Liver (tissue), 9 donors: ENCODE results near the gene PNCK. TPM values are rescaled to one million over a fixed set of nuclear protein-coding genes. Genes with fewer than 3 reads are reported as not detected.

Experiments
- DNase-seq: peaks from one replicate; pipeline ENCODE4 v3.0.0-alpha.2; 2017; ENCODE audit warnings: low spot score
- H3K27ac ChIP-seq, 2 donors: one replicate each; pipeline ENCODE4 v1.7.0; 2013; ENCODE audit warnings: inconsistent platforms in 2 of 2, low read length in 2 of 2, control low read depth in 1 of 2, low read depth in 1 of 2, mild to moderate bottlenecking in 1 of 2
- H3K27me3 ChIP-seq, 4 donors: one replicate each; pipeline versions ENCODE4 v1.6.1 to v1.7.0; 2013; ENCODE audit warnings: low read length in 3 of 4, inconsistent platforms in 1 of 4, mild to moderate bottlenecking in 1 of 4, moderate library complexity in 1 of 4; ENCODE audit not compliant: control insufficient read depth in 4 of 4, insufficient read depth in 4 of 4
- H3K36me3 ChIP-seq, 4 donors: one replicate each; pipeline versions ENCODE4 v1.6.1 to v1.7.0; 2013; ENCODE audit warnings: low read length in 3 of 4, mild to moderate bottlenecking in 3 of 4, low read depth in 1 of 4, moderate library complexity in 1 of 4; ENCODE audit not compliant: control insufficient read depth in 4 of 4, insufficient read depth in 3 of 4
- H3K4me1 ChIP-seq, 4 donors: one replicate each; pipeline versions ENCODE4 v1.6.1 to v1.7.0; 2013; ENCODE audit warnings: low read length in 3 of 4, mild to moderate bottlenecking in 3 of 4, moderate library complexity in 1 of 4; ENCODE audit not compliant: control insufficient read depth in 4 of 4, insufficient read depth in 4 of 4
- H3K4me3 ChIP-seq, 3 donors: one replicate each; pipeline versions ENCODE4 v1.6.1 to v1.7.0; 2013; ENCODE audit warnings: low read length in 3 of 3, control low read depth in 1 of 3, low read depth in 1 of 3, mild to moderate bottlenecking in 1 of 3
- H3K9ac ChIP-seq, 2 donors: one replicate each; pipeline ENCODE4 v1.7.0; 2013; ENCODE audit warnings: low read length in 2 of 2, mild to moderate bottlenecking in 2 of 2, moderate library complexity in 2 of 2, control low read depth in 1 of 2, low read depth in 1 of 2
- H3K9me3 ChIP-seq, 4 donors: one replicate each; pipeline versions ENCODE4 v1.6.1 to v1.7.0; 2013; ENCODE audit warnings: low read length in 3 of 4; ENCODE audit not compliant: control insufficient read depth in 4 of 4
- EGR1 ChIP-seq, 2 donors: IDR thresholded peaks; 2 replicates each; pipeline ENCODE4 v1.6.1; 2016 to 2018; ENCODE audit warnings: antibody characterized with exemption in 2 of 2, low read depth in 2 of 2
- FOXA1 ChIP-seq: IDR thresholded peaks from 2 replicates; pipeline ENCODE4 v1.6.1; 2016; ENCODE audit warnings: antibody characterized with exemption
- FOXA2 ChIP-seq: IDR thresholded peaks from 2 replicates; pipeline ENCODE4 v1.6.1; 2016; ENCODE audit warnings: antibody characterized with exemption
- GABPA ChIP-seq, 2 donors: IDR thresholded peaks in 1 of 2; conservative IDR thresholded peaks in 1 of 2; 2 replicates each; pipeline ENCODE4 v1.6.1; 2016; ENCODE audit warnings: antibody characterized with exemption in 2 of 2, mild to moderate bottlenecking in 1 of 2, moderate library complexity in 1 of 2
- HNF4A ChIP-seq, 2 donors: conservative IDR thresholded peaks; 2 replicates each; pipeline ENCODE4 v1.6.1; 2016; ENCODE audit warnings: antibody characterized with exemption in 2 of 2, mild to moderate bottlenecking in 2 of 2
- HNF4G ChIP-seq: IDR thresholded peaks from 2 replicates; pipeline ENCODE4 v1.6.1; 2016; ENCODE audit warnings: antibody characterized with exemption
- JUND ChIP-seq, 2 donors: IDR thresholded peaks; 2 replicates each; pipeline ENCODE4 v1.6.1; 2016; ENCODE audit warnings: antibody characterized with exemption in 2 of 2
- NR2F2 ChIP-seq: IDR thresholded peaks from 2 replicates; pipeline ENCODE4 v1.6.1; 2016; ENCODE audit warnings: antibody characterized with exemption
- RAD21 ChIP-seq, 2 donors: IDR thresholded peaks; 2 replicates each; pipeline ENCODE4 v1.6.1; 2016; ENCODE audit warnings: antibody characterized with exemption in 2 of 2, mild to moderate bottlenecking in 2 of 2
- RXRA ChIP-seq, 2 donors: IDR thresholded peaks; 2 replicates each; pipeline ENCODE4 v1.6.1; 2017 to 2018; ENCODE audit warnings: antibody characterized with exemption in 2 of 2, mild to moderate bottlenecking in 1 of 2
- SP1 ChIP-seq: IDR thresholded peaks from 2 replicates; pipeline ENCODE4 v1.6.1; 2018; ENCODE audit warnings: antibody characterized with exemption, mild to moderate bottlenecking
- TAF1 ChIP-seq: conservative IDR thresholded peaks from 2 replicates; pipeline ENCODE4 v1.6.1; 2016; ENCODE audit warnings: antibody characterized with exemption, mild to moderate bottlenecking
- YY1 ChIP-seq: IDR thresholded peaks from 2 replicates; pipeline ENCODE4 v1.6.1; 2016; ENCODE audit warnings: antibody characterized with exemption, mild to moderate bottlenecking
- WGBS: extraction: QIAGEN DNeasy Blood & Tissue Kit; methylation state at CpG from one replicate; pipeline ENCODE4 v1.1.7; 2013; 5-methylcytosine and 5-hydroxymethylcytosine counted together
- polyA plus RNA-seq, 2 donors: library from polyadenylated mRNA; stranded (reverse) in 1 of 2; unstranded in 1 of 2; fragments of 200-250 nt in 1 of 2; fragments of >200 nt in 1 of 2; fragmentation: Nextera tagmentation in 1 of 2; extraction: Ambion mirVana in 1 of 2; gene quantifications; one replicate each; pipeline versions ENCODE4 v1.2.1 to v1.2.3, GENCODE V29; 2013 to 2015
- total RNA-seq, 2 donors: library from RNA; depleted of rRNA; stranded (reverse); fragments of >200 nt; gene quantifications; one replicate each; pipeline ENCODE4 v1.2.3, GENCODE V29; 2014
- TF ChIP-seq, protein P1 (sequence below): IDR thresholded peaks from 2 replicates; pipeline ENCODE4 v1.6.1; 2016; ENCODE audit warnings: antibody characterized with exemption
- TF ChIP-seq, protein P2 (sequence below): fragments of 150-350 bp; IDR thresholded peaks from 2 replicates; pipeline ENCODE4 v1.5.1; 2017; ENCODE audit warnings: improper control_type of control experiment, low read depth, low read length; ENCODE audit not compliant: missing input control
- TF ChIP-seq, protein P3 (sequence below): IDR thresholded peaks from 2 replicates; pipeline ENCODE4 v1.6.1; 2016; ENCODE audit warnings: antibody characterized with exemption
- TF ChIP-seq, protein P4 (sequence below): IDR thresholded peaks from 2 replicates; pipeline ENCODE4 v1.6.1; 2016; ENCODE audit warnings: antibody characterized with exemption, mild to moderate bottlenecking
- TF ChIP-seq, protein P5 (sequence below): IDR thresholded peaks from 2 replicates; pipeline ENCODE4 v1.6.1; 2016; ENCODE audit warnings: antibody characterized with exemption
- donor health status: healthy.
- donor health status: healthy.
- donor health status: healthy.
- donor health status: healthy.
- donor health status: healthy.

The PNCK gene
- total and polyA plus RNA-seq, 4 donors, result 0.02 to 0.17 TPM; not detected in 2

DNA sequence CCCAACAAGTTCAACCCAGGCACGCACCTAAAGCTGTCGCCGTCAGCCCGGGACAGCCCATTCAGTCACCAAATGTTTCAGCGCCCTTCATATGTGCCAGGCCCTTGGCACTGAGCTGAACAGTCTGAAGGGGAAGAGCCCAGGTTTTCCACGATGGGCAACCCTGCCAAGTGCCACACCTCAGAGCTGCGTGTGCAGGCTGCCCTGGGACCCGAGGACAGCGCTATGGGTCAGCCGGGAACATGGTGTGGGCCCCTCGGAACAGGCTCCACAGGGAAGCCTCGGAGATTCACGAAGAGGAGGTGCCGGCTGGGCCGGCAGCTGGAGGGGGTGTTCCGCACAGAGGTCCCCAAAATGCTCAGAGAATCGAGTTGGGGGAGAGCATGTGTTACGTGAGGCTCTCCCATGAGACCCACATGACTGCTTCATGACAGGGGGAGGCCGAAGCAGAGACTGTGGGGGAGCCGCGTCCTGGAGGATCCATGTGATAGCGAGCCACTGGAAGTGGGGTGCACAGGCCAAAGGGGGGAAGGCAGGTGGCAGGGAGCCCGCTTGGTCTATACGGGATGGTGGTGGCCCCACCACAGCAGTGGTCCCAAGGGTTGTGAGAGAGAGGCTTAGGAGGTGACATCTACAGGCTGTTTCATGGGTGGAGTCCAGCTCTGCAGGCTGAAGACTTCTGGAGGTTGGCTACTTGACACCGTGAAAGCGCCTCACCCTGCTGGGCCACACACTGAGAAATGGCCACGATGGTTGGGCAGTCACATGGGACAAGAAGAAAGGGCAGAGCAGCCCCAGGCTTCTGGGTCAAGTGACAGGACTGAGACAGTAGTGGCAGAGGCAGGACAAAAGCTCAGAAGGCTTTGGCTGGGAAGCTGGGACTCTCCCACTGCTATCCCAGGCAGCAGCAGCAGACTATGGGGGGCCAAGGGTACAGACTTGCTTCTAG is 36.4 kb upstream of the PNCK start (continued):
- TF ChIP-seq, protein P1, sequence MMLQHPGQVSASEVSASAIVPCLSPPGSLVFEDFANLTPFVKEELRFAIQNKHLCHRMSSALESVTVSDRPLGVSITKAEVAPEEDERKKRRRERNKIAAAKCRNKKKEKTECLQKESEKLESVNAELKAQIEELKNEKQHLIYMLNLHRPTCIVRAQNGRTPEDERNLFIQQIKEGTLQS, result no peak

DNA sequence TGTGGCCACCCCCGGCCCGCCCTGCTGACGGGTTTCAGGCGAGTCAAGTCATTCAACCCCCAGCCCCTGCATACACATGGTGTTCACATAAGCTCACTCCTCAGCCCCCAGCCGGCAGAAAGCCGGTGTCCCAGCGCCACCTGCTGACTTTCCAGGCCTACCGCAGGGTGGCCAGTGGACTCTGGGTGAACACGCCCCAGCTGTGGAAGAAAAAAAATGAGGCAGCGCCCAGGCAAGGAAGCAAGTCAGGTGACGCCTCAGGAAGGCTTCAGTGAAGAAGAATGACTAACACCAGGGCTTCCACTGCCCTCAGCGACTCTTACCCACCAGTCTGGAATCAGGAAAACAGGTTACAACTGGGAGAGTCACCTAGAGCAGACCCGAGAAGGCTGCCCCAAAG is 34.8 kb upstream of the PNCK start:
- Histone ChIP-seq H3K9ac (no peak overlapping the region), H3K27ac (no peak overlapping the region), H3K9me3 (no peaks in the 10 kb centered on the region), H3K4me3 (no peak overlapping the region), H3K4me1 (no peaks in the 10 kb centered on the region), H3K36me3 (peaks cover 2 to 22% (median 8%) of the 10 kb centered on the region in 4 donors), H3K27me3 (no peaks in the 10 kb centered on the region)
- peak; percentile 63 for DNase-seq
- TF ChIP-seq RAD21 (IDR thresholded peaks at IDR 0.05) (peak; percentile 51 to 75), EGR1 (IDR thresholded peaks at IDR 0.05; ENCODE audit: low read depth in 2 of 2) (no peak), TAF1 (no peak)
- TF ChIP-seq, protein P2, sequence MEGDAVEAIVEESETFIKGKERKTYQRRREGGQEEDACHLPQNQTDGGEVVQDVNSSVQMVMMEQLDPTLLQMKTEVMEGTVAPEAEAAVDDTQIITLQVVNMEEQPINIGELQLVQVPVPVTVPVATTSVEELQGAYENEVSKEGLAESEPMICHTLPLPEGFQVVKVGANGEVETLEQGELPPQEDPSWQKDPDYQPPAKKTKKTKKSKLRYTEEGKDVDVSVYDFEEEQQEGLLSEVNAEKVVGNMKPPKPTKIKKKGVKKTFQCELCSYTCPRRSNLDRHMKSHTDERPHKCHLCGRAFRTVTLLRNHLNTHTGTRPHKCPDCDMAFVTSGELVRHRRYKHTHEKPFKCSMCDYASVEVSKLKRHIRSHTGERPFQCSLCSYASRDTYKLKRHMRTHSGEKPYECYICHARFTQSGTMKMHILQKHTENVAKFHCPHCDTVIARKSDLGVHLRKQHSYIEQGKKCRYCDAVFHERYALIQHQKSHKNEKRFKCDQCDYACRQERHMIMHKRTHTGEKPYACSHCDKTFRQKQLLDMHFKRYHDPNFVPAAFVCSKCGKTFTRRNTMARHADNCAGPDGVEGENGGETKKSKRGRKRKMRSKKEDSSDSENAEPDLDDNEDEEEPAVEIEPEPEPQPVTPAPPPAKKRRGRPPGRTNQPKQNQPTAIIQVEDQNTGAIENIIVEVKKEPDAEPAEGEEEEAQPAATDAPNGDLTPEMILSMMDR, result peak; percentile 33
- TF ChIP-seq, protein P3, sequence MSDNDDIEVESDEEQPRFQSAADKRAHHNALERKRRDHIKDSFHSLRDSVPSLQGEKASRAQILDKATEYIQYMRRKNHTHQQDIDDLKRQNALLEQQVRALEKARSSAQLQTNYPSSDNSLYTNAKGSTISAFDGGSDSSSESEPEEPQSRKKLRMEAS, result no peak
- WGBS, result 58% methylated on average over 13 of the region's 13 CpGs

DNA sequence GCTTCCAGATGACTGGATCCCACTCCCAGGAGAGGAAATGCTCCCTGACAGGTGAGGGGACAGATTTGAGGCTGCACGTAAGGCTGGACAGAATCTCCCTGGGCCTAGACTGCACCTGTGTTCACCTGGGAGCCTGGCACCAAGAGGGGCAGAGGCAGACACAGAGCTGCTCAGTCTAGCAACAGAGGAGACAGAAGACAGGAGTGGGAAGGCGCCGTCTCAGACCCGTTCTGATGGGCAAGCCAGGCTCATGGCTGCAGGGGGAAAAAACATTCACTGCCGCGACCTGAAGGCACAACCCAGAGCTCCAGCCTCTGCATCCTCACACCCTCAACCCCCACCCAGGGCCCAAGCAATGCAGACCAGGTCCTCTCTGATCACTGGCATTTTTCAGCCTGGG is 33.8 kb upstream of the PNCK start:
- Histone ChIP-seq H3K4me1 (no peaks in the 10 kb centered on the region), H3K27me3 (no peaks in the 10 kb centered on the region), H3K9me3 (no peaks in the 10 kb centered on the region), H3K4me3 (no peak overlapping the region), H3K27ac (no peak overlapping the region), H3K9ac (no peak overlapping the region), H3K36me3 (peaks cover 3 to 22% (median 5%) of the 10 kb centered on the region in 4 donors)
- TF ChIP-seq HNF4G (no peak), SP1 (no peak), JUND (IDR thresholded peaks at IDR 0.05) (no peak), TAF1 (no peak), HNF4A (conservative IDR thresholded peaks at IDR 0.05) (no peak), GABPA (IDR thresholded peaks at IDR 0.05 in 1 of 2, conservative IDR thresholded peaks at IDR 0.05 in 1 of 2) (no peak), RXRA (IDR thresholded peaks at IDR 0.05) (no peak), YY1 (no peak), FOXA2 (no peak), FOXA1 (no peak), RAD21 (IDR thresholded peaks at IDR 0.05) (no peak), EGR1 (IDR thresholded peaks at IDR 0.05; ENCODE audit: low read depth in 2 of 2) (no peak), NR2F2 (no peak)
- TF ChIP-seq, protein P4, sequence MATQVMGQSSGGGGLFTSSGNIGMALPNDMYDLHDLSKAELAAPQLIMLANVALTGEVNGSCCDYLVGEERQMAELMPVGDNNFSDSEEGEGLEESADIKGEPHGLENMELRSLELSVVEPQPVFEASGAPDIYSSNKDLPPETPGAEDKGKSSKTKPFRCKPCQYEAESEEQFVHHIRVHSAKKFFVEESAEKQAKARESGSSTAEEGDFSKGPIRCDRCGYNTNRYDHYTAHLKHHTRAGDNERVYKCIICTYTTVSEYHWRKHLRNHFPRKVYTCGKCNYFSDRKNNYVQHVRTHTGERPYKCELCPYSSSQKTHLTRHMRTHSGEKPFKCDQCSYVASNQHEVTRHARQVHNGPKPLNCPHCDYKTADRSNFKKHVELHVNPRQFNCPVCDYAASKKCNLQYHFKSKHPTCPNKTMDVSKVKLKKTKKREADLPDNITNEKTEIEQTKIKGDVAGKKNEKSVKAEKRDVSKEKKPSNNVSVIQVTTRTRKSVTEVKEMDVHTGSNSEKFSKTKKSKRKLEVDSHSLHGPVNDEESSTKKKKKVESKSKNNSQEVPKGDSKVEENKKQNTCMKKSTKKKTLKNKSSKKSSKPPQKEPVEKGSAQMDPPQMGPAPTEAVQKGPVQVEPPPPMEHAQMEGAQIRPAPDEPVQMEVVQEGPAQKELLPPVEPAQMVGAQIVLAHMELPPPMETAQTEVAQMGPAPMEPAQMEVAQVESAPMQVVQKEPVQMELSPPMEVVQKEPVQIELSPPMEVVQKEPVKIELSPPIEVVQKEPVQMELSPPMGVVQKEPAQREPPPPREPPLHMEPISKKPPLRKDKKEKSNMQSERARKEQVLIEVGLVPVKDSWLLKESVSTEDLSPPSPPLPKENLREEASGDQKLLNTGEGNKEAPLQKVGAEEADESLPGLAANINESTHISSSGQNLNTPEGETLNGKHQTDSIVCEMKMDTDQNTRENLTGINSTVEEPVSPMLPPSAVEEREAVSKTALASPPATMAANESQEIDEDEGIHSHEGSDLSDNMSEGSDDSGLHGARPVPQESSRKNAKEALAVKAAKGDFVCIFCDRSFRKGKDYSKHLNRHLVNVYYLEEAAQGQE, result no peak
- TF ChIP-seq, protein P1, result no peak
- TF ChIP-seq, protein P2, result no peak
- TF ChIP-seq, protein P5, sequence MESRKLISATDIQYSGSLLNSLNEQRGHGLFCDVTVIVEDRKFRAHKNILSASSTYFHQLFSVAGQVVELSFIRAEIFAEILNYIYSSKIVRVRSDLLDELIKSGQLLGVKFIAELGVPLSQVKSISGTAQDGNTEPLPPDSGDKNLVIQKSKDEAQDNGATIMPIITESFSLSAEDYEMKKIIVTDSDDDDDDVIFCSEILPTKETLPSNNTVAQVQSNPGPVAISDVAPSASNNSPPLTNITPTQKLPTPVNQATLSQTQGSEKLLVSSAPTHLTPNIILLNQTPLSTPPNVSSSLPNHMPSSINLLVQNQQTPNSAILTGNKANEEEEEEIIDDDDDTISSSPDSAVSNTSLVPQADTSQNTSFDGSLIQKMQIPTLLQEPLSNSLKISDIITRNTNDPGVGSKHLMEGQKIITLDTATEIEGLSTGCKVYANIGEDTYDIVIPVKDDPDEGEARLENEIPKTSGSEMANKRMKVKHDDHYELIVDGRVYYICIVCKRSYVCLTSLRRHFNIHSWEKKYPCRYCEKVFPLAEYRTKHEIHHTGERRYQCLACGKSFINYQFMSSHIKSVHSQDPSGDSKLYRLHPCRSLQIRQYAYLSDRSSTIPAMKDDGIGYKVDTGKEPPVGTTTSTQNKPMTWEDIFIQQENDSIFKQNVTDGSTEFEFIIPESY, result no peak
- TF ChIP-seq, protein P3, result no peak
- no peak for DNase-seq
- WGBS, result 91% methylated on average over 6 of the region's 6 CpGs
